ENCODE data around the gene DAZL. TPM values are rescaled to one million over a fixed set of nuclear protein-coding genes. Genes with fewer than 3 reads are reported as not detected.

Gene DAZL
- total RNA-seq, 1 experiment from 2014 or later, result 21.2 TPM

- Histone ChIP-seq H2AK5ac (ENCODE audit: insufficient read length, low read length) (no peak overlapping the region), H3K23me2 (ENCODE audit: insufficient read length, low read depth, low read length, poor library complexity, severe bottlenecking) (no peaks in the 10 kb centered on the region), H3K9ac (ENCODE audit: extremely low read depth, insufficient read length, low read length) (no peak overlapping the region), H2BK120ac (ENCODE audit: low read depth, low read length, poor library complexity, severe bottlenecking) (no peak overlapping the region), H3K4ac (ENCODE audit: low read depth, low read length) (no peak overlapping the region), H4K91ac (ENCODE audit: insufficient read length, low read depth, low read length) (no peak overlapping the region), H3K4me2 (ENCODE audit: insufficient read depth, insufficient read length, low read length) (no peak overlapping the region), H2AFZ (ENCODE audit: low read length) (no peak overlapping the region), H4K5ac (ENCODE audit: insufficient read length, low read depth, low read length) (no peak overlapping the region), H3K79me2 (ENCODE audit: insufficient read depth, low read length) (no peaks in the 10 kb centered on the region), H2BK5ac (ENCODE audit: insufficient read length, low read length) (no peak overlapping the region), H4K8ac (replicated peaks; ENCODE audit: insufficient read length, low read depth, low read length) (no peak overlapping the region), H2BK15ac (ENCODE audit: low read depth, low read length) (no peak overlapping the region), H2BK12ac (ENCODE audit: insufficient read length, low read depth, low read length) (no peak overlapping the region), H3K4me1 (ENCODE audit: insufficient read depth, low read length) (peaks cover 5% of the 10 kb centered on the region; the same call in 1 of the 2 replicates), H3K56ac (ENCODE audit: insufficient read length, low read depth, low read length) (no peak overlapping the region), H3T11ph (ENCODE audit: low read length) (no peak overlapping the region), H3K79me1 (ENCODE audit: insufficient read depth, low read depth, low read length, poor library complexity, severe bottlenecking) (no peaks in the 10 kb centered on the region), H2BK20ac (ENCODE audit: low read depth, low read length, poor library complexity, severe bottlenecking) (no peak overlapping the region), H3K18ac (ENCODE audit: insufficient read length, low read depth, low read length) (no peak overlapping the region), H3K27ac (ENCODE audit: insufficient read length, low read depth, low read length) (no peak overlapping the region), H3K14ac (ENCODE audit: insufficient read depth, low read length) (no peak overlapping the region), H3K9me3 (ENCODE audit: control insufficient read depth, low read depth, low read length) (no peaks in the 10 kb centered on the region), H3K23ac (ENCODE audit: insufficient read length, low read depth, low read length) (no peak overlapping the region), H4K20me1 (ENCODE audit: control insufficient read depth, insufficient read depth, insufficient read length) (no peaks in the 10 kb centered on the region), H3K27me3 (ENCODE audit: insufficient read depth, low read length) (no peaks in the 10 kb centered on the region)
- Mint-ChIP-seq H3K4me1 (peaks cover 55 to 62% of the 10 kb centered on the region in 2 experiments), H3K27me3 (ENCODE audit: low read depth) (no peaks in the 10 kb centered on the region), H3K36me3 (ENCODE audit: insufficient read depth in 1 of 3, low read depth in 3 of 3) (peaks cover 10 to 26% (median 24%) of the 10 kb centered on the region in 3 experiments), H3K9me3 (peaks cover 4 to 8% of the 10 kb centered on the region in 2 experiments), H3K27ac (no peak overlapping the region), H3K4me3 (no peak overlapping the region)
- WGBS (ENCODE audit: extremely low coverage, insufficient read length, low lambda C conversion rate), result no CpG with 5 or more reads among the region's 1 CpG
- TF ChIP-seq CTCF (conservative IDR thresholded peaks at IDR 0.05), result no peak
- DNase-seq, result no peak
Measured at GRCh38 chr3:16654976-16655375, 49.8 kb upstream of the DAZL start.

Data from H9 (cell line).